ENCODE results near the gene UQCR11. TPM values are rescaled to one million over a fixed set of nuclear protein-coding genes. Genes with fewer than 3 reads are reported as not detected.

Gene UQCR11
- total and polyA plus RNA-seq, 2 of the 4 experiments (the other 2 are of a cell fraction): 29.2 to 177 TPM

- TF ChIP-seq RCOR1 (IDR thresholded peaks at IDR 0.05; ENCODE audit: insufficient replicate concordance, low read length) (no peak), MAFK (IDR thresholded peaks at IDR 0.05; ENCODE audit: low read depth, low read length) (no peak), MAZ (IDR thresholded peaks at IDR 0.05; ENCODE audit: borderline replicate concordance, low read depth, low read length) (no peak)
Observed at GRCh38 chr19:1591421-1592023, 13.7 kb downstream of the UQCR11 start (continued).

- DNase-seq: no peak
- in situ Hi-C loops (cut with MboI; ENCODE audit: low sequenced_read_pairs) (no loop called here), dilution Hi-C loops (cut with HindIII; ENCODE audit: low sequenced_read_pairs, unreplicated experiment) (no loop called here)
Observed at GRCh38 chr19:1590641-1591397, 14.4 kb downstream of the UQCR11 start.

More at GRCh38 chr19:1590641-1591397, 14.4 kb downstream of the UQCR11 start:
- H3K4me3 ChIP-seq (ENCODE audit: insufficient read depth, low read depth, low read length): peak overlapping the region; percentile 61
- peak overlapping the region; percentile 98 for H3K14ac ChIP-seq (replicated peaks; ENCODE audit: low read depth, low read length)
- peaks cover 11% of the 10 kb centered on the region for H3K9me1 ChIP-seq (ENCODE audit: insufficient read depth, low read length)
- no peaks in the 10 kb centered on the region for H3K9me3 ChIP-seq (ENCODE audit: control insufficient read depth, insufficient read depth, low read length)
- peaks cover 42% of the 10 kb centered on the region for H4K20me1 ChIP-seq (ENCODE audit: insufficient read depth, low read length)
- ChIA-PET POLR2A (ENCODE audit: unreplicated experiment) (interaction anchor here (0.5 kb wide), 1 partner anchor 118 kb away, joined by 3 read pairs; no protein-coding TSS in a partner anchor), CTCF (interaction anchor here (0.7 kb wide), 1 partner anchor 34 kb away, joined by 3 read pairs; no protein-coding TSS in a partner anchor)
- H4K8ac ChIP-seq (ENCODE audit: low read depth in 2 of 2, low read length in 2 of 2): peak overlapping the region; percentile 97 to 100; a peak in 2 of 4 replicates
- peak overlapping the region; percentile 93 for H3K4me2 ChIP-seq (ENCODE audit: low read depth, low read length)
- no peaks in the 10 kb centered on the region for H3K27me3 ChIP-seq (ENCODE audit: control insufficient read depth, insufficient read depth, low read length)
- H3K4me1 ChIP-seq (ENCODE audit: control insufficient read depth, insufficient read depth, low read length): peaks cover 11% of the 10 kb centered on the region
- H3K27ac ChIP-seq (ENCODE audit: insufficient read depth, low read length): peak overlapping the region; percentile 81
- no peak for ATAC-seq (ENCODE audit: low read depth)
- peak overlapping the region; percentile 18; the same call in 1 of the 2 replicates for H4K91ac ChIP-seq (ENCODE audit: insufficient read depth, low read depth, low read length)
- H2BK15ac ChIP-seq (ENCODE audit: low read depth, low read length): no peak overlapping the region
- H2AFZ ChIP-seq (replicated peaks; ENCODE audit: low read length, poor library complexity): peak overlapping the region; percentile 34
- H3K18ac ChIP-seq (ENCODE audit: low read depth, low read length): no peak overlapping the region
- H4K5ac ChIP-seq (ENCODE audit: low read depth, low read length): no peak overlapping the region
- H3K23ac ChIP-seq (ENCODE audit: low read depth, low read length): peak overlapping the region; percentile 86
- H3K56ac ChIP-seq (ENCODE audit: extremely low read depth, insufficient read depth, low read length): peak overlapping the region; percentile 96
- H3K36me3 ChIP-seq (ENCODE audit: control insufficient read depth, insufficient read depth, low read length): peaks cover 8% of the 10 kb centered on the region
- 3% methylated on average over 3 of the region's 10 CpGs; no CpG with 5 or more reads in 1 of the 2 experiments for WGBS, 2 experiments (ENCODE audit: extremely low coverage in 2 of 2, insufficient read length in 1 of 2)
- intact Hi-C loops (cut with micrococcal nuclease): no loop called here
- no peak overlapping the region for H2BK120ac ChIP-seq (ENCODE audit: low read depth, low read length)
- H2BK20ac ChIP-seq (ENCODE audit: low read depth, low read length): no peak overlapping the region
- TF ChIP-seq SMC3 (IDR thresholded peaks at IDR 0.05; ENCODE audit: low read depth, low read length): 0 out of 2 replicates have a peak, but pooled peaks have one; percentile 15
- TF ChIP-seq CTCF (conservative IDR thresholded peaks at IDR 0.05; ENCODE audit: low read depth, low read length): peak; percentile 37; the same call in 1 of the 2 replicates
- TF ChIP-seq RAD21 (IDR thresholded peaks at IDR 0.05; ENCODE audit: low read length): peak; percentile 25; the same call in 1 of the 2 replicates
- TF ChIP-seq POLR2A (IDR thresholded peaks at IDR 0.05; ENCODE audit: low read depth, low read length): no peak
- no peak for TF ChIP-seq RCOR1 (IDR thresholded peaks at IDR 0.05; ENCODE audit: insufficient replicate concordance, low read length)
- H3K9ac ChIP-seq (ENCODE audit: low read depth, low read length): peak overlapping the region; percentile 95
- H3K4ac ChIP-seq (ENCODE audit: low read depth, low read length): peak overlapping the region; percentile 97
- peak overlapping the region; percentile 100 for H2AK9ac ChIP-seq (replicated peaks; ENCODE audit: low read depth, low read length, poor library complexity)
- H2AK5ac ChIP-seq (ENCODE audit: low read depth, low read length): peak overlapping the region; percentile 96
- no peak overlapping the region for H2BK5ac ChIP-seq (ENCODE audit: low read depth, low read length, poor library complexity, severe bottlenecking)
- peaks cover 13 to 65% of the 10 kb centered on the region in 2 experiments for H3K79me1 ChIP-seq (ENCODE audit: low read depth in 1 of 2, low read length in 2 of 2)
- no TSS peak for BruUV-seq (replicated peaks)

Data from IMR-90 (cell line).